Retinal pigment epithelial cell (primary cell): ENCODE measurements around the gene DCLK1.

Source experiments
- DNase-seq: peaks from one replicate; pipeline ENCODE4 v3.0.0-alpha.2; 2010; ENCODE audit warnings: low read depth
- H3K4me3 ChIP-seq: 2 replicates; pipeline ENCODE4 v1.5.1; 2011; ENCODE audit warnings: mild to moderate bottlenecking, low read length, control low read depth, moderate library complexity
- CTCF ChIP-seq: conservative IDR thresholded peaks from 2 replicates; pipeline ENCODE4 v1.5.1; 2011; ENCODE audit warnings: low read depth, low read length, control low read depth, inconsistent platforms

DCLK1 gene

GRCh38 chr13:35925669-35926068, 205.5 kb downstream of the DCLK1 start:
- no peak for DNase-seq

GRCh38 chr13:35923347-35923746, 207.8 kb downstream of the DCLK1 start:
- no peak overlapping the region for H3K4me3 ChIP-seq
- peak; percentile 43 for DNase-seq
- TF ChIP-seq CTCF = no peak

More at GRCh38 chr13:35925669-35926068, 205.5 kb downstream of the DCLK1 start:
- no peak for TF ChIP-seq CTCF
- no peak overlapping the region for H3K4me3 ChIP-seq

- DNase-seq = no peak
- no peak overlapping the region for H3K4me3 ChIP-seq
- TF ChIP-seq CTCF = no peak
Observed at GRCh38 chr13:35920816-35921215, 210.4 kb downstream of the DCLK1 start.

GRCh38 chr13:35917942-35918645, 213.1 kb downstream of the DCLK1 start:
- TF ChIP-seq CTCF = no peak
- no peak overlapping the region for H3K4me3 ChIP-seq
- DNase-seq = no peak

- DNase-seq = no peak
- no peak for TF ChIP-seq CTCF
- H3K4me3 ChIP-seq = no peak overlapping the region
Observed at GRCh38 chr13:35917252-35917941, 213.8 kb downstream of the DCLK1 start.

GRCh38 chr13:35916146-35916545, 215.0 kb downstream of the DCLK1 start:
- no peak for DNase-seq
- TF ChIP-seq CTCF = no peak
- H3K4me3 ChIP-seq = no peak overlapping the region

- TF ChIP-seq CTCF = no peak
- no peak for DNase-seq
- H3K4me3 ChIP-seq = no peak overlapping the region
Observed at GRCh38 chr13:35914662-35915061, 216.5 kb downstream of the DCLK1 start.
